HG03196 (cell line): ENCODE results near the gene SAFB2.
"Not testable (repeated sequence)": the region's sequence is repeated elsewhere in the genome, so short reads cannot be mapped to it uniquely, and the experiment has no call there.

Source experiments
- ATAC-seq: cut with Tn5 transposase; IDR thresholded peaks from one replicate; pipeline ENCODE4 v1.9.1; 2021; ENCODE audit not compliant: unreplicated experiment

The SAFB2 gene

DNA sequence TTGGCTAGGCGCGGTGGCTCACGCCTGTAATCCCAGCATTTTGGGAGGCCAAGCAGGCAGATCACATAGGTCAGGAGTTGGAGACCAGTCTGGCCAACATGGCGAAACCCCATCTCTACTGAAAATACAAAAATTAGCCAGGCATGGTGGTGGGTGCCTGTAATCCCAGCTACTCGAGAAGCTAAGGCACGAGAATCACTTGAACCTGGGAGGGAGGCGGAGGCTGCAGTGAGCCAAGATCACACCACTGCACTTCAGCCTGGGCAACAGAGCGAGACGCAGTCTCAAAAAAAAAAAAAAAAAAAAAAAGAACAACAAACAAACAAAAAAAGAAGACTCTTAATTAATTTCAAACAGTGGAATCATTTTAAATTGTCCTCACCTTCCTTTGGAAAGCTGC is 13.8 kb downstream of the SAFB2 start:
- not testable (repeated sequence) for ATAC-seq

GRCh38 chr19:5608291-5608690 is 14.3 kb downstream of the SAFB2 start:
- no peak for ATAC-seq

DNA sequence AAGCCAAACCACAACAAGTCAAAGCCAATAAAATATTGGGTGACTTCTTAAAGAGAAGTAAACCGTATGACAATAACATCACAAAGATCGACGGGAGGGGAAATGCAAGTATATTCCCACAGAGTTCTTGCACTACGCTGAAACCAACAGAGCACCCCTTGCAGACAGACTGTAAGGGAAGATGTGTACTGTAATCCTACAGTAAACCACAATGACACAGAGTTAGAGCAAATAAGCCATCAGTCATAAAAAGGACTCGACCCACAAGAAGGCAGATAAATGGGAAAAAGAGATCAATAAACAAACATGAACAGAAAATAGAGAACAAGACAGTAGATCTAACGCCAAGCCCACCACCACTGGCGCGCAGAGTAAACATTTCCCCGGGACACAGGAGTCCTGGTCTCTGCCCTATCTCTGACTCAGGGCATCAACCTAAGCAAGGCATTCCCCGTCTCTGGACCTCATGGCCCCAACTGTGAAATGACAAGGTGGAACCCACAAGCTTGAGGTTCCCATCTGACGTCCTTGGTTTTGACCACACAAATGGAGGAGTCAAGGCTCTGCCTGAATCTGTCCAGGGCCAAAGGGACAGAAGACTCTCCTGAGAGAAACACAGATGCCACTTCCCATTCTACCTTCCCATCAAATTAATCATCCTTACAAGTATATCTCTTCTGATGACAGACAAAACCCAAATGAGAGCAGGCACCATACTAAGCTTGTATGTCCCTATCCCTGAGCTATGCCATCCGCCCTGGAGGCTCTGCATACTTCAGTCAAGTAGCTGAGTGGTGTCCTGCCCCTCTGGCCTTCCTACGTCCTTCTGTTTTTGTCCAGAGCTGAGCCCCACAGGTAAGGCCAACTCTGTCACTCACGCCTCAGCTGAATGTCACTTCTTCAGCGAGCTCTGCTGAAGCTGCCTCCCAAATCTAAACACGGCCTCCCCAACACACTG is 15.0 kb downstream of the SAFB2 start:
- no peak for ATAC-seq

DNA sequence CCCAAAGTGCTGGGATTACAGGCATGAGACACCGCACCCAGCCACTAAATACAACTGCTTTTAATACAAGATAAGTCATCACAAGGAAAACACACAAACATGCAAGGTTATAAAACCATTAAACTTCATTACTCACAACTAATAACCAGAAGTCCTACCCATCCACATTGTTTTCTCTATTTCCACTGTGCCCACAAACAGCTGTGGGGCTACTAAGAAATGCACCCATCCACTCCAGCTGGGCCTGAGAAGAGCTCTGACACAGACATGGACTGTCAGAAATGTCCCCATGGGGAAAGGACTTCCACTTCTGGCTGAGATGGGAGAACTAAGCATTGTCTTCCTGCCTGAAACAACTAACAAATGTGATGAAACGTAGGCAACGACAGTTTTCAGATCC is 17.2 kb downstream of the SAFB2 start:
- ATAC-seq, result no peak

GRCh38 chr19:5603626-5604025 is 18.9 kb downstream of the SAFB2 start:
- ATAC-seq, result no peak

DNA sequence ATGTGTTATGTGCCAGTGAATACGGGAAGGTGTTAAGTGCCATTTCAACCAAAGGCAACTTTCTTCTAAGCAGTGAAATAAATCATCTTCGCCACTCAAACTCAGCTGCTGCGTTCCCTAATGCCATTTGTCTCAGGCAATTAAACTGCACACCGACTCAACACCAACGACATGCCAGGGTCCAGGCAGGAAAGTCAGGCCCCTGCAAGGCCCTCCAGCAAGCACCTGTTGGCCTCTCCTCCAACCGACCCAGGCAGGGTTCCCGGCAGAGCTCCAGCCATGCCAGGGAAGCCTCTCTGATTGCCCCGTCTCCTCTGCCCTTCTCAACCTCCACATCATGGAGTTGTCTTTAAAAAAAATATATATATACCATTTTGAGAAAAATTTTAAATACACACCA is 21.8 kb downstream of the SAFB2 start:
- no peak for ATAC-seq

- ATAC-seq, result no peak
These were observed 26.8 kb downstream of the SAFB2 start for GRCh38 chr19:5595745-5596144.

DNA sequence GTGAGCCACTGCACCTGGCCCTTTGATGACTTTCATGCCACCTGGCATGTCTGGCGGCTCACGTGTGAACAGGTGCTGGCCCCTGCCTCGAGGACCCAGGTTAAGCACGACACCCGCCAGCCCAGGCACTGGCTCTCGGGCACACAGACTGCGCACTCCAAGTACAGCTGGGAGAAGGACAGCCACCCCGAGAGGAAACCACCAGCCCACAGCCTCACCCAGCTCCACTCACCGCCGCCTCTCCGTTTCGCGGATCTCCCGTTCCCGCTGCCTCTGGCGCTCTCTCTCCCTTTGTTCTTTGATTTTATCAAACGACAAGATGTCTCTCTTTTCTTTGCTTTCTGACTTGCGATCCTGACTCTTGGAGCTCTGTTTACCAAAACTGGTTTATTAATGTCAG is 27.4 kb downstream of the SAFB2 start:
- no peak for ATAC-seq

DNA sequence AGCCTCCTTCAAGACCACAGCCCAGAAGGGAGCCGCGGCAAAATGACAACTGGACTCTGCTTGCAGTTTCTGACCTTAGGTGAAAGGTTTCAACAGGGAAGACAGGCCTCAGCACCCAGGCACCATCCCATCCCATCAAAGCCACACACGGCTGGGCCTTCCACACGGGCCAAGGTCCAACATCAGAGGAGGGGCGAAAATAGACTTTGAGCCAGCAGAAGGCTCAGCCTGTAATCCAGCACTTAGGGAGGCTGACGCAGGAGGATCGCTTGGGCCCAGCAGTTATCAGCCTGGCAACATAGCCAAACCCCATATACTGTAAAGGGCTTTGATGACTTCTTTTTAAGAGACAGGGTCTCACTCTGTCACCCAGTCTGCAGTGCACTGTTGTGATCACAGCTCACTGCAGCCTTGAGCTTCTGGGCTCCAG is 28.0 kb downstream of the SAFB2 start:
- no peak for ATAC-seq

GRCh38 chr19:5593343-5594255 is 29.0 kb downstream of the SAFB2 start:
- no peak for ATAC-seq

- no peak for ATAC-seq
These were observed 29.8 kb downstream of the SAFB2 start for GRCh38 chr19:5592531-5593342.

- ATAC-seq, result no peak
These were observed 31.1 kb downstream of the SAFB2 start for GRCh38 chr19:5591476-5591875.

DNA sequence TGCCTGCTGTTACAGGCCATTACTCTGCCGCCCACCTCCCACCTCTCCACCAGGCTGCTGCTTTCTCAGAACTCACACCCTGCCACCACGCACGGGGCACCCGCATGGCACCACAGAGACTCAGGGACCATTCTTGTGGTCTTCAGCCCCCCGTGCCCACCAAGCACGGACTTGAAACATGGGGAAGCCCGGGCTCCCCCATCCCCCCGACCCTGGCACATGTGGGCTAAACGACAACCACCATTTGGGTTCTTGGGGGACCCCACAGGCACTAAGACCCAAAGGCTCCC is 31.8 kb downstream of the SAFB2 start:
- no peak for ATAC-seq

- no peak for ATAC-seq
These were observed 32.3 kb downstream of the SAFB2 start for GRCh38 chr19:5590151-5590864.

DNA sequence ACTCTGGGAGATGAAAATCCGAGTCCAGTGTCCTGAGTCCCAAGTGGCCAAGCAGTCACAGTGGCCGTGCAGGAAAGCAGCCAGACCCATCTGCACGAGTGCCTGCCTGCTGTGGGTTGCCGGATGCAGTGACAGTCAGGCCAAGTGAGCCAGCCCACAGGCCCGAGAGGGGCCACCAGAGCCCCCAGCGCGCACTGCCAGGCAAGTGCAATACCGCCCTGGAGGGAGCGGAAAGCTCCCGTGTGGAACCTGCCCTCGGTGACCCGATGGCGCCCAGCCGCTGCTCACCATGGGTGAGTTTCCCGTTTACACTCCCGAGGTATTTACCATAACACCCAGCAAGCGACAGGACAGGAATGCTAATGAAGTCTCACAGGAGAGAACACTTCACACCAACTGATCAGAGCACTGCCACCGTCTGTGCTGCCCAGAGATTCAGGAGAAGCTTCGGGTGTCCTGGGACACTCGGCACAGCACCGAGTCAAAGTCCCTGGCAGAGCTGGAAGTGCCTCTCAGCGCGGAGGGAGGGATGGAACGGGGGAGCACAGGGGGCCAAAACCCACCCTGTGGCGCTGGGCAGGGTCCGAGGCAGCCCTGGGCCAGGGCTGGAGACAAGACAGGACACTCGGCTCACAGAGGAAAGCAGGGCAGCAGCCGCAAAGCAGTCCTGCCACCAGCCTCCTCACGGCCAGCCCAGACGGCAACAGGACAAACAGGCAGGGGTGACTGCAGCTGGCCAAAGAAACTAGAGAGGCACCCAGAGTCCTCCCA is 33.5 kb downstream of the SAFB2 start:
- no peak for ATAC-seq

GRCh38 chr19:5588441-5588840 is 34.1 kb downstream of the SAFB2 start:
- no peak for ATAC-seq

GRCh38 chr19:5587661-5588060 is 34.9 kb downstream of the SAFB2 start:
- no peak for ATAC-seq

DNA sequence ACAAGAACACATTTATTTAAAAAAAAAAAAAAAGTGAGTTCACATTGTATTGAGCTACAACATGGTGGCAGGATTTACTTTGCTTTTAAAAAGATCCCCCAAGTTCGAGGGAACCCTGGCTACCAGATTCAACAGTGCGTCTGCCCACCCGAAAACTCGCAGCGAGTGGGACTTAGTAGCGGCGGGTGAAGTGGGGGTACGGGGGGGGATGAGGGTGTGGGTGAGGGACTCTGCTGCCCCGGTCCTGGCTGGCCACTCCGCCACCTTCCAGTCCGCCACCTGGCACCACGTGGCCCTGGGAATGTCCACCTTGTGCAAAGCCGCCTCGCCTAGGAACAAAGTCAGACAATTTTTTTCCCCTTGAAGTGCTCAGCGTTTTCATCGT is 35.5 kb downstream of the SAFB2 start:
- ATAC-seq, result no peak

DNA sequence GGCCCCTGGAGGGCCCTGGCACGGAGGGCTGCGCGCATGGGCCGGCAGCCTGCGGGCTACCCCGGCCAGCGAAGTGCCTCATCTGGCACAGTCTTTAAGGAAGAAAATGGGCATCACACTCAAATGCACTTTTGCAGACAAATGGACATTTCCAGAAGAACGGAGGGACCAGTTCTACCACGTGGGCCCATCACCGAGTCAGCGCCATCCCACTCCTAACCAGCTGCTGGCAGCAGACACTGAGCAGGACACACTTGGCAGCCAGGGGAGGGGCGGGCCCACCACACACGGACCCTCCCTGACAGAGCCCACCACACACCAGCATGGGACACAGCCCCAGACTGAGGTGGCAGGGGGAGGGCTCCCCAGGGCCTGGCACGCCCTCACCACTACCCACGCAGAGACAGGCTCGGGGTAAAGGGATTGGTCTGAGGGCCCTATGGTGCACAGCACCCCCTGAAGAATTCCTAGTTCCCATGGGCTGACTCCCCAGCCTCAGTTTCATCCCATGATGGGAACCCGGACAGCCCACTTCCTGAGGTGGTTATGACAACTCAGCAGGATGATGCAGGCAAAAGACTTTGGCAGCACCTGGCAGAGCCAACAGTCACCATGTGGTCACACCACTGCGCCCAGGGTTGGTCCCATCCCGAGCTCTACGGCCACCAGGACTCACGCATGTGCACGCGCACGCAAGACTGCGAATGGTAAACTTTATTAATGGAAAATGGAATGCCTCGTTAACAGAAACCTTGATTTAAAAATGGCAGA is 36.1 kb downstream of the SAFB2 start:
- ATAC-seq, result no peak
